ENCODE data around the gene GARS1.
A peak's percentile ranks its signal among the peaks of the same experiment; 100 is the strongest.
"Not testable (repeated sequence)": the region's sequence is repeated elsewhere in the genome, so short reads cannot be mapped to it uniquely, and the experiment has no call there.

GARS1 gene

GRCh38 chr7:30594540-30595435 lies at the start of gene GARS1:
Gene GARS1 (plus strand): TSS chr7:30594878. CDS start chr7:30594922, 44 bp downstream.
- peak; percentile 55 for DNase-seq

- no peak for DNase-seq
These were observed 48.7 kb upstream of the GARS1 start for GRCh38 chr7:30545791-30546555.

GRCh38 chr7:30546596-30546995 lies 48.1 kb upstream of the GARS1 start:
- DNase-seq: no peak

- peak; percentile 33 for DNase-seq
These were observed 45.8 kb upstream of the GARS1 start for GRCh38 chr7:30548845-30549244.

- no peak for DNase-seq
These were observed 44.7 kb upstream of the GARS1 start for GRCh38 chr7:30549931-30550493.

GRCh38 chr7:30552330-30552729 lies 42.3 kb upstream of the GARS1 start:
- DNase-seq: no peak

GRCh38 chr7:30553141-30553540 lies 41.5 kb upstream of the GARS1 start:
- DNase-seq: no peak

GRCh38 chr7:30553546-30553945 lies 41.1 kb upstream of the GARS1 start:
- no peak for DNase-seq

- no peak for DNase-seq
These were observed 39.2 kb upstream of the GARS1 start for GRCh38 chr7:30555525-30555924.

GRCh38 chr7:30556840-30557239 lies 37.8 kb upstream of the GARS1 start:
- DNase-seq: peak; percentile 62

- no peak for DNase-seq
These were observed 37.4 kb upstream of the GARS1 start for GRCh38 chr7:30557245-30557644.

- no peak for DNase-seq
These were observed 35.1 kb upstream of the GARS1 start for GRCh38 chr7:30559611-30560010.

- DNase-seq: no peak
These were observed 33.3 kb upstream of the GARS1 start for GRCh38 chr7:30561389-30561788.

- peak; percentile 82 for DNase-seq
These were observed 32.2 kb upstream of the GARS1 start for GRCh38 chr7:30562498-30562897.

- DNase-seq: no peak
These were observed 31.8 kb upstream of the GARS1 start for GRCh38 chr7:30562909-30563308.

- no peak for DNase-seq
These were observed 31.2 kb upstream of the GARS1 start for GRCh38 chr7:30563326-30563942.

GRCh38 chr7:30564243-30564892 lies 30.3 kb upstream of the GARS1 start:
- peak; percentile 52 for DNase-seq

GRCh38 chr7:30566596-30566995 lies 28.1 kb upstream of the GARS1 start:
- DNase-seq: no peak

- DNase-seq: no peak
These were observed 27.6 kb upstream of the GARS1 start for GRCh38 chr7:30567081-30567480.

GRCh38 chr7:30570238-30570637 lies 24.4 kb upstream of the GARS1 start:
- not testable (repeated sequence) for DNase-seq

GRCh38 chr7:30572212-30572841 lies 22.4 kb upstream of the GARS1 start:
- DNase-seq: no peak

GRCh38 chr7:30575910-30576309 lies 18.8 kb upstream of the GARS1 start:
- no peak for DNase-seq

Measured in DMS79 (cell line).